Measurements from ENCODE around the gene RFTN2. TPM values are rescaled to one million over a fixed set of nuclear protein-coding genes. Genes with fewer than 3 reads are reported as not detected.

The RFTN2 gene
- total RNA-seq, 1 experiment from 2014 or later: 5.8 TPM

- no peaks in the 10 kb centered on the region for H3K27me3 ChIP-seq (replicated peaks; ENCODE audit: insufficient read depth, low read depth, low read length, poor library complexity)
- POLR2A ChIA-PET (ENCODE audit: low non-redundant PET): no interaction called here
- DNase-seq (ENCODE audit: low spot score): peak; percentile 71
- peaks cover 7% of the 10 kb centered on the region for H3K4me1 ChIP-seq (ENCODE audit: insufficient read depth, low read length, poor library complexity, severe bottlenecking)
- H3K36me3 ChIP-seq (ENCODE audit: insufficient read depth, low read length, poor library complexity, severe bottlenecking): no peaks in the 10 kb centered on the region
- intact Hi-C loops (cut with micrococcal nuclease; ENCODE audit: unreplicated experiment): loop anchor here (2.0 to 5.0 kb wide), 3 partner anchors 69 to 590 kb away; partner anchors contain the start of gene HSPE1
- no peak overlapping the region for H3K27ac ChIP-seq (ENCODE audit: low read depth, low read length, poor library complexity, severe bottlenecking)
- no peaks in the 10 kb centered on the region for H3K9me3 ChIP-seq (ENCODE audit: low read depth, low read length, poor library complexity, severe bottlenecking)
- TSS peak; percentile 35 for BruUV-seq (replicated peaks)
- CTCF ChIA-PET: no interaction called here
- peak; percentile 80 for TF ChIP-seq CTCF (conservative IDR thresholded peaks at IDR 0.05; ENCODE audit: low read depth, low read length)
- no peak for TF ChIP-seq EZH2 (IDR thresholded peaks at IDR 0.05; ENCODE audit: borderline replicate concordance, low read depth, low read length, poor library complexity, severe bottlenecking)
- peak overlapping the region; percentile 95 for H3K4me3 ChIP-seq (ENCODE audit: low read depth, low read length, poor library complexity, severe bottlenecking)
These were observed 32.2 kb upstream of the RFTN2 start for GRCh38 chr2:197707316-197708213.

DNA sequence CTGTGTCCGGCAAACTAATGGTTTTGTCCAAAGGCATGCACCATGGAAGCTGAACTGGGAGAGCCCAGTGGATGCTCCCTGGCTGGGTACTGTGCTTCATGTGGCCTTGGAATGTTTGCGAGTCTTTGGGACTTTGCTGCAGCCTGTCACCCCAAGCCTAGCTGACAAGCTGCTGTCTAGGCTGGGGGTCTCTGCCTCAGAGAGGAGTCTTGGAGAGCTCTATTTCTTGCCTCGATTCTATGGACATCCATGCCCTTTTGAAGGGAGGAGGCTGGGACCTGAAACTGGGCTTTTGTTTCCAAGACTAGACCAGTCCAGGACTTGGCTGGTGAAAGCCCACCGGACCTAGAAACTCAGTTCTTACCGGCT lies 31.4 kb upstream of the RFTN2 start:
- peaks cover 7% of the 10 kb centered on the region for H3K4me1 ChIP-seq (ENCODE audit: insufficient read depth, low read length, poor library complexity, severe bottlenecking)
- DNase-seq (ENCODE audit: low spot score): no peak
- no peaks in the 10 kb centered on the region for H3K27me3 ChIP-seq (replicated peaks; ENCODE audit: insufficient read depth, low read depth, low read length, poor library complexity)
- no peaks in the 10 kb centered on the region for H3K9me3 ChIP-seq (ENCODE audit: low read depth, low read length, poor library complexity, severe bottlenecking)
- no TSS peak for BruUV-seq (replicated peaks)
- POLR2A ChIA-PET (ENCODE audit: low non-redundant PET): no interaction called here
- H3K4me3 ChIP-seq (ENCODE audit: low read depth, low read length, poor library complexity, severe bottlenecking): peak overlapping the region; percentile 95
- no peak overlapping the region for H3K27ac ChIP-seq (ENCODE audit: low read depth, low read length, poor library complexity, severe bottlenecking)
- TF ChIP-seq EZH2 (IDR thresholded peaks at IDR 0.05; ENCODE audit: borderline replicate concordance, low read depth, low read length, poor library complexity, severe bottlenecking) (no peak), CTCF (conservative IDR thresholded peaks at IDR 0.05; ENCODE audit: low read depth, low read length) (no peak)
- H3K36me3 ChIP-seq (ENCODE audit: insufficient read depth, low read length, poor library complexity, severe bottlenecking): no peaks in the 10 kb centered on the region
- CTCF ChIA-PET: no interaction called here
- intact Hi-C loops (cut with micrococcal nuclease; ENCODE audit: unreplicated experiment): loop anchor here (2.0 to 5.0 kb wide), 3 partner anchors 70 to 590 kb away; partner anchors contain the start of gene HSPE1

- Histone ChIP-seq H3K4me3 (ENCODE audit: low read depth, low read length, poor library complexity, severe bottlenecking) (peak overlapping the region; percentile 95), H3K4me1 (ENCODE audit: insufficient read depth, low read length, poor library complexity, severe bottlenecking) (peaks cover 7% of the 10 kb centered on the region), H3K9me3 (ENCODE audit: low read depth, low read length, poor library complexity, severe bottlenecking) (no peaks in the 10 kb centered on the region), H3K36me3 (ENCODE audit: insufficient read depth, low read length, poor library complexity, severe bottlenecking) (no peaks in the 10 kb centered on the region), H3K27me3 (replicated peaks; ENCODE audit: insufficient read depth, low read depth, low read length, poor library complexity) (no peaks in the 10 kb centered on the region), H3K27ac (ENCODE audit: low read depth, low read length, poor library complexity, severe bottlenecking) (peak overlapping the region; percentile 41)
- no TSS peak for BruUV-seq (replicated peaks)
- CTCF ChIA-PET: no interaction called here
- no peak for TF ChIP-seq EZH2 (IDR thresholded peaks at IDR 0.05; ENCODE audit: borderline replicate concordance, low read depth, low read length, poor library complexity, severe bottlenecking)
- TF ChIP-seq CTCF (conservative IDR thresholded peaks at IDR 0.05; ENCODE audit: low read depth, low read length): no peak
- intact Hi-C loops (cut with micrococcal nuclease; ENCODE audit: unreplicated experiment): loop anchor here (2.0 to 5.0 kb wide), 3 partner anchors 71 to 591 kb away; partner anchors contain the start of gene HSPE1
- POLR2A ChIA-PET (ENCODE audit: low non-redundant PET): no interaction called here
- peak; percentile 11 for DNase-seq (ENCODE audit: low spot score)
These were observed 30.8 kb upstream of the RFTN2 start for GRCh38 chr2:197705912-197706838.
